SK-N-SH treated with all-trans-retinoic acid at 6 μM for 48 hours (cell line): Measurements from ENCODE around the gene UGGT2.

Experiments used
- ATAC-seq: fragments of 200-7000 bp; cut with Tn5 transposase; 3 replicates; pipeline ENCODE4 v1.9.1; 2020; ENCODE audit warnings: mild to moderate bottlenecking, moderate library complexity
- ARNTL ChIP-seq: fragments of 450-650 bp; formaldehyde crosslinking; IDR thresholded peaks from 2 replicates; pipeline ENCODE4 v1.5.0; 2020; ENCODE audit warnings: low read depth, mild to moderate bottlenecking, moderate library complexity, borderline replicate concordance
- CSDC2 ChIP-seq: fragments of 250-450 bp; sonication (Bioruptor Pico); IDR thresholded peaks from 2 replicates; pipeline ENCODE4 v1.5.0; 2020; ENCODE audit warnings: mild to moderate bottlenecking, moderate library complexity
- CSRNP3 ChIP-seq: fragments of 250-450 bp; sonication (Bioruptor Pico); IDR thresholded peaks from 2 replicates; pipeline ENCODE4 v1.5.1; 2021; ENCODE audit warnings: mild to moderate bottlenecking, moderate library complexity
- GLIS3 ChIP-seq: fragments of 250-450 bp; sonication (Bioruptor Pico); IDR thresholded peaks from 2 replicates; pipeline ENCODE4 v1.5.0; 2020; ENCODE audit warnings: mild to moderate bottlenecking, moderate library complexity
- OSR1 ChIP-seq: fragments of 250-450 bp; sonication (Bioruptor Pico); IDR thresholded peaks from 2 replicates; pipeline ENCODE4 v1.8.0; 2022; ENCODE audit warnings: moderate library complexity, mild to moderate bottlenecking, inconsistent platforms
- PATZ1 ChIP-seq: fragments of 250-450 bp; sonication (Bioruptor Pico); IDR thresholded peaks from 2 replicates; pipeline ENCODE4 v1.8.0; 2020; ENCODE audit warnings: mild to moderate bottlenecking, moderate library complexity, borderline replicate concordance
- POU6F1 ChIP-seq: fragments of 250-450 bp; sonication (Bioruptor Pico); IDR thresholded peaks from 2 replicates; pipeline ENCODE4 v1.8.0; 2021; ENCODE audit warnings: low read depth, mild to moderate bottlenecking, moderate library complexity, borderline replicate concordance
- PPARA ChIP-seq: fragments of 250-450 bp; sonication (Bioruptor Pico); IDR thresholded peaks from 2 replicates; pipeline ENCODE4 v1.5.0; 2020; ENCODE audit warnings: mild to moderate bottlenecking, borderline replicate concordance
- RARB ChIP-seq: fragments of 250-450 bp; sonication (Bioruptor Pico); IDR thresholded peaks from 2 replicates; pipeline ENCODE4 v1.8.0; 2021; ENCODE audit warnings: mild to moderate bottlenecking, moderate library complexity
- TCF4 ChIP-seq: fragments of 250-450 bp; sonication (Bioruptor Pico); IDR thresholded peaks from 2 replicates; pipeline ENCODE4 v1.8.0; 2021; ENCODE audit warnings: mild to moderate bottlenecking, moderate library complexity, borderline replicate concordance
- TOX ChIP-seq: fragments of 250-450 bp; sonication (Bioruptor Pico); IDR thresholded peaks from 2 replicates; pipeline ENCODE4 v1.8.0; 2021; ENCODE audit warnings: mild to moderate bottlenecking, moderate library complexity, borderline replicate concordance
- TSHZ2 ChIP-seq: fragments of 250-450 bp; sonication (Bioruptor Pico); IDR thresholded peaks from 2 replicates; pipeline ENCODE4 v1.5.0; 2020; ENCODE audit warnings: mild to moderate bottlenecking, moderate library complexity
- ZFP30 ChIP-seq: fragments of 450-650 bp; formaldehyde crosslinking; IDR thresholded peaks from 2 replicates; pipeline ENCODE4 v1.5.0; 2022; ENCODE audit warnings: mild to moderate bottlenecking, moderate library complexity
- ZNF565 ChIP-seq: fragments of 450-650 bp; formaldehyde crosslinking; conservative IDR thresholded peaks from 2 replicates; pipeline ENCODE4 v1.5.0; 2020; ENCODE audit warnings: low read depth, mild to moderate bottlenecking, moderate library complexity

UGGT2 gene

GRCh38 chr13:96093296-96094006, 40.2 kb upstream of the UGGT2 start:
- TF ChIP-seq ZNF565 (CRISPR knock-in tag) (no peak), GLIS3 (no peak), CSRNP3 (CRISPR knock-in tag) (no peak), CSDC2 (CRISPR knock-in tag) (no peak)
- ATAC-seq = no peak

GRCh38 chr13:96091164-96092117, 38.2 kb upstream of the UGGT2 start:
- TF ChIP-seq CSDC2 (CRISPR knock-in tag) (no peak), POU6F1 (CRISPR knock-in tag) (no peak)
- peak; percentile 38; the same call in 2 of the 3 replicates for ATAC-seq

- peak; percentile 25 for ATAC-seq
- TF ChIP-seq PPARA (CRISPR knock-in tag) (no peak), TOX (CRISPR knock-in tag) (no peak), TCF4 (CRISPR knock-in tag) (no peak), CSRNP3 (CRISPR knock-in tag) (no peak), RARB (CRISPR knock-in tag) (no peak), POU6F1 (CRISPR knock-in tag) (no peak), PATZ1 (CRISPR knock-in tag) (no peak), OSR1 (CRISPR knock-in tag) (no peak), ARNTL (no peak)
These were observed 37.3 kb upstream of the UGGT2 start for GRCh38 chr13:96090240-96091101.

- ATAC-seq = peak; percentile 70
- no peak for TF ChIP-seq TSHZ2
- no peak for TF ChIP-seq PPARA (CRISPR knock-in tag)
- TF ChIP-seq TCF4 (CRISPR knock-in tag) = no peak
- TF ChIP-seq CSRNP3 (CRISPR knock-in tag) = no peak
- no peak for TF ChIP-seq ZFP30 (CRISPR knock-in tag)
- no peak for TF ChIP-seq RARB (CRISPR knock-in tag)
- TF ChIP-seq GLIS3 = no peak
- TF ChIP-seq CSDC2 (CRISPR knock-in tag) = no peak
These were observed 36.6 kb upstream of the UGGT2 start, which contains the start of gene HS6ST3 for GRCh38 chr13:96089749-96090239. Gene HS6ST3 (plus strand): TSS chr13:96090107.
